ENCODE measurements around the gene CTDNEP1.

DNA sequence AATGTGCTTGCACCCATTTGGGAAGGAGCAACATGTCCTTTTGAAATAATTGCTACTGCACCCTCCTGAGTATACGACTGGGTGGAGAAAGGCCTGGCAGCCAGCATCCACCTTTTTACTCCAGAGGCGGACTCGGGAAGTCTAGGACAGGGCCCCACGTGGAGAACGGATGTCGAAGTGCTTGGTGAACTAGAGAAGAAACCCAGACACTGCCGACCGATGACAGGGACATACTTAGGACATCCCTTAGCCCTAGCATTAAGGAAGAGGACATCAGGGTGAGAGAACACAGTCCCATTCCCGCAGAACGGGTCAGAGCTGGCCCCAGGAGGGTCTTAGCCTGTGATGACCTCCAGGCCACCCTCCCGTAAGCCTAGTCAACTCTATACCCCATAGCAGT is 39.2 kb upstream of the CTDNEP1 start:
- TF ChIP-seq, protein P1, sequence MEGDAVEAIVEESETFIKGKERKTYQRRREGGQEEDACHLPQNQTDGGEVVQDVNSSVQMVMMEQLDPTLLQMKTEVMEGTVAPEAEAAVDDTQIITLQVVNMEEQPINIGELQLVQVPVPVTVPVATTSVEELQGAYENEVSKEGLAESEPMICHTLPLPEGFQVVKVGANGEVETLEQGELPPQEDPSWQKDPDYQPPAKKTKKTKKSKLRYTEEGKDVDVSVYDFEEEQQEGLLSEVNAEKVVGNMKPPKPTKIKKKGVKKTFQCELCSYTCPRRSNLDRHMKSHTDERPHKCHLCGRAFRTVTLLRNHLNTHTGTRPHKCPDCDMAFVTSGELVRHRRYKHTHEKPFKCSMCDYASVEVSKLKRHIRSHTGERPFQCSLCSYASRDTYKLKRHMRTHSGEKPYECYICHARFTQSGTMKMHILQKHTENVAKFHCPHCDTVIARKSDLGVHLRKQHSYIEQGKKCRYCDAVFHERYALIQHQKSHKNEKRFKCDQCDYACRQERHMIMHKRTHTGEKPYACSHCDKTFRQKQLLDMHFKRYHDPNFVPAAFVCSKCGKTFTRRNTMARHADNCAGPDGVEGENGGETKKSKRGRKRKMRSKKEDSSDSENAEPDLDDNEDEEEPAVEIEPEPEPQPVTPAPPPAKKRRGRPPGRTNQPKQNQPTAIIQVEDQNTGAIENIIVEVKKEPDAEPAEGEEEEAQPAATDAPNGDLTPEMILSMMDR (IDR thresholded peaks at IDR 0.05) = no peak
- TF ChIP-seq POLR2AphosphoS5 (IDR thresholded peaks at IDR 0.05) = no peak
- no peak for TF ChIP-seq POLR2A (IDR thresholded peaks at IDR 0.05)
